HG02970 (cell line): ENCODE results near the gene KRTAP3-2.

Experiments used
- ATAC-seq: cut with Tn5 transposase; IDR thresholded peaks from one replicate; pipeline ENCODE4 v1.9.1; 2021; ENCODE audit warnings: mild to moderate bottlenecking, moderate library complexity, moderate number of reproducible peaks; ENCODE audit not compliant: unreplicated experiment, low FRiP score

KRTAP3-2 gene

DNA sequence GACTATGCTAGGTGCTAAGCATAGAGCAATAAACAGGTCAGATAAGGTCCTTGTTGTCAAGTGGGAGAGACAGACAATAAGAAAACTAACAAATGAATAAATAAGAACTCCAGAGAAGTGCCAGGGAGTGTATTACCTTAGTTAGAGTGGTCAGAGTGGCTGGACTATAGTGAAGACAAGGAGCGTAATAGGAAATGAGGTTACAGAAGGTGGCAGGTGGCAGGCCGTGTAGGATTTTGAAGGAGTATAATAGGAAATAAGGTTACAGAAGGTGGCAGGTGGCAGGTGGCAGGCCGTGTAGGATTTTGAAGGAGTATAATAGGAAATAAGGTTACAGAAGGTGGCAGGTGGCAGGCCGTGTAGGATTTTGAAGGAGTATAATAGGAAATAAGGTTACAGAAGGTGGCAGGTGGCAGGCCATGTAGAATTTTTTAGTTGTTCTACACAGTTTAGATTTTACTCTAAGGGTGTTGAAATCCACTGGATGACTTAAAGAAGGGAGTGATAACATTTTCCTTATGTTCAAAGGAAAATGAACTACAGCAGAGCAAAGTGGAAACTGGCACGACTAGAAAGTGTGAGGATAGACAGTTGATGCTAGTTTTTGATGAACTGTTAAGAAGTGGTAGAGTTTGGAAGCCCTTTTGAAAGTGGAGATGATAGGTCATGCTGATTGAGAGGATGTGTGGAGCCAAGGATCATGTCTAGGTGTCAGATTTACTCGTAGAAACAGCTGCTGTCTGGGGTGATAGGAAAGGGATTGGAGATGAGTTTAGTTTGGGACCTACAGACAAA lies 12.8 kb upstream of the KRTAP3-2 start:
- no peak for ATAC-seq

DNA sequence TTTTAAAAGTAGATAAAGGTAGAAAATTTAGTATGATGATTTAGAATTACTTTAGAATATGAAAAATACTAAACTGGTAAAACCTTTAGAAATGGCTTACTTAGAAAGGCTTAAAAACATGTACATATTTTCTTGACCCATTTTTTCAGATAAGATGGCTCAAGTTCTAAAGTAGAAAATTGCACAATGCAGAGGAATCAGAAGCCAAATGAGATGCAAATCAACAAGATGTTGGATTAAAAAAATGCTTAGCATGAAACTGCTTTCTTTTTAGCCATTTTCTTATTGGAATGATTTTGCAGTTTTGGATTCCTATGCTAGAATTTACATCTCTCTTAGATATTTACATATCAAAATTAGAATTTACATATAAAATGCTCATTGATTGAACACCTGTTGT lies 10.7 kb upstream of the KRTAP3-2 start:
- no peak for ATAC-seq

DNA sequence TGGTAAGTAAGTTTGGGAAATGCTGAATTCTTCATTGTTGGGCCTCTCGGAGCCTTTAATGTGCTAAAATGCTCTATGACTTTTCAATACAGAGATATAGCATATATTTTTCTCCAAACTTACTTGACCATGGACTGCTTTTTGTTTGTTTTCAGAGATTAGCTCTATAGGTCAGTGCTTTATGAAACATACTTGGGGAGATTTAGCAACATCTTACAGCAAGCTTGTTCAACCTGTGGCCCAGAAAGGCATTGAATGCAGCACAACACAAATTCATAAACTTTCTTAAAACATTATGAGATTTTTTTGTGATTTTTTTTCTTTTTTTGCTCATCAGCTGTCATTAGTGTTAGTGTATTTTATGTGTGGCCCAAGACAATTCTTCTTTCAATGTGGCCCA lies 10.2 kb upstream of the KRTAP3-2 start:
- no peak for ATAC-seq

DNA sequence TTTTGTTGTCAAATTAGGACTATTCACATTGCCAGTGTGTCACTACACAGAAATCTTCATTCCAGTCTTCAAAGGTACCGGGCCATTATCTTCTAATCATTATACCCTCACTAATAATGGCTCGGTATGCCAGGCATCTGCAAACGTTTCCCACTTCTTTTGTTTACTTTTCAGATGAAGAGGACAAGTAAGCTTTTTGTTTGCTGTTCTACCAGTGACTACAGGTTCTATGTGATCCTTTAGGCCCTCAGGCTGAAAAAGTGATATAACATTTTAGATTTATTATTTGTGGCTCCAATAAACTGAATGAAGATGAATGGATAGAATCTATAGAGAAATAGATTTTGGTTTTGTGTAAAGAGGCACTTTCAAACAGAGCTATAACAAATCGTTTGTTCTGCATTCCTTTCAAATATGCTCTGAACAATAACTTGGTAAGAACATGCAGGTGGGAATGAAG lies 9.6 kb upstream of the KRTAP3-2 start:
- no peak for ATAC-seq

DNA sequence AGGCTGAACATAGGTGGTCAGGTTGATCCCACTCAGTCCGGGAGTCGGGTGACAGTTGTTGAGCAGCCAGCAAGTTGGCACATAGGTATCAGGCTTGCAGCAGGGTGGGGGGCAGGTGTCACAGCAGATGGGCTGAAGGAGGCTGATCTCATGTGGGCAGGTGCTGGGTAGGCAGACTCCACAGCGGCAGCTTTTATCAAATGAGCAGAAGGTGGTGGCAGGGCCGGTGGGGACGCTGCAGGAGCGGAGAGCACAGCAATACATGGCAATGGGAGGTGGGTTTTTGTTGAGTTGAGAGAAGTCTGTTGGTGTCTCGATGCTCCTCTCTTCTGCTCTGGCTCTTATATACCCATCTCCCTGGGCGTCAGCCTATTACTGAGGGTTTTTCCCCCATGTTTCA lies 9.1 kb upstream of the KRTAP3-2 start, which contains the start of gene KRTAP3-1:
TSS of gene KRTAP3-1 (minus strand) at position 318 of the 400 bp plus-strand sequence. CDS start at position 264, 54 bp downstream.
- ATAC-seq = no peak

DNA sequence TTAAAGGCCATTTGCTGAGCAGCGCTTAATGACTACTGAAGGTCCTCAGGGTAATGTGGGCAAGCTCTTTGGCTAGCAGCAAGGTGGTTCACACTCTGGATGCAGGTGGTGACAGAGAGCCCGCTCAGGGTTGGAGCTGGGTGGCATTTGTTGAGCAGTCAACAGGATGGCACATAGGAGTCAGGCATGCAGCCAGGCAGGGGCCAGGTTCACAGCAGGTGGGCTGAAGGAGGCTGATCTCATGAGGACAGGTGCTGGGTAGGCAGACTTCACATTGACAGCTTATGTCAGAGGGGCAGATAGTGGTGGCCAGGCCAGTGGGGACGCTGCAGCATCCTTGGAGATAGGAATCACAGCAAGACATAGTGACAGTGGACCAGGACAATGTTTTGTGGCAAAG lies 4.7 kb upstream of the KRTAP3-2 start:
- no peak for ATAC-seq

DNA sequence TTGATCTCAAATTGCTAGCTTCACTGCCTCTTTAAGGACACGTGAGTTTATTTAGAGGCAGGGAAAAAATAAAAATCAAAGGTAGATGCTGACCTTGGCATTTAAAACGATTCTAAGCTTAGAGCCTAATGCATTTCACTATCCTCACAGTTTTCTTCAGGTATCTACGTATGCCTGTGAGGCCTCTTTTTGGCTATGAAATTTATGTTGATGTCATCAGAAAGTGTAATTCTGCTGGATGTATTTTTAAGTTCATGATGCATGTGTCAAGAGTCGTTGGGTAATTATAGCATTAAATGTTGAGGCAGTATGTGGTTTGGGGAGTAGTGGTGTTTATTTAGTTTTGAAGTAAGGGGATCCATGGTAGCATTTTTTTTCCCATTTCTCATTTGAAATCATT lies 4.2 kb upstream of the KRTAP3-2 start:
- ATAC-seq = no peak

DNA sequence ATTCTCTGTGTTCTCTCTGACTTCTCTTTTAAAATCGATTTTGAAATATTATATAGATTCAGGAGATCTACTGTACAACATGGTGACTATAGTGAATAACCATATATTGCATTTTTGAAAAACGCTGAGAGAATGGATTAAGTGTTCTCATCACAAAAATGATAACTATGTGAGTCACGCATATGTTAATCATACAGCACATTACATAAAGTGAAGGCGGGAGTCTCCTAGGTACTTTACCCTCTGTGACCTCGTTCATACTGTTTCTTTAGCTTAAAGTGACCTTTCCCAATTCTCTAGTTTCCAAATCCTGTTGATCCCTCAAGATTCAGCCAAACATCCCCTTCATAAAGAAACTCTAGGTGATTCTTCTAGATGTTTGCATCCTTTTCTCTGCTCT lies 3.1 kb upstream of the KRTAP3-2 start:
- no peak for ATAC-seq

DNA sequence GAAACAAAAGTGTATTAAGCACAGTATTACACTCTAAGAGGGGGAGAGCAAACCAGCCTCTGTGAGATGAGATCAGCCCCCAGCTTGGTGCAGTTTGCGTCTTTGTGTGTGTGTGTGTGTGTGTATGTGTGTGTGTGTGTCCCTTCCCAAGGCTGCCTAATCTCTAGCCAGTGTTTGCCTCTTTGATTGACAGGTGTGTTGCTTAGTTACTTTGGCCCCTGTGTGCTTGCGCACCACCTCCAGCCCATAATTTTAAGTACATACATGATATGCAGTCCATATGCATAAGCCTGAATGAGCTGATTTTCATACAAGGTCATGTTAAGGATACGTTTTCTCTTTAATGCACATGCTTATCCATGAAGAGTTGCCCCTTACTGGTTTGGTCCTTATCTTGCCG lies 2.1 kb upstream of the KRTAP3-2 start:
- ATAC-seq = no peak

DNA sequence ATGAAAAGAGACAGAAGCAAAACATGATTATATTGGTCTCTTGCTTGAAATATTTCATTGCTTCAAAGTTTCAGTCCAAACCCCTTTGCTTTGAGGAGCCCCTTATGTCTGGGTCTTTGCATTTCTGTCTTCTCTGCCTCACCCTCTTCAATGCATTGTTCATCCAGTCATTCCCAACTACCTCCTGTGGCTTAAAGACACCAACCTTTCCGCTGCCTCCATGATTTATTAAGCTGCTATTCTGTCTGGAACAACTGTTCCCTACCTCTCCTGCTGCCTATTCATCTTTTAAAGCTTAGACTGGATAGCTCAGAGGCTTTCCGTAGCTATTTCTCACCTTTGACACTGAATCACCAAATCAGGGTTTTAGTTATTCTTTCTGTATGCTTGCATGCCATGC lies 2.3 kb downstream of the KRTAP3-2 start:
- no peak for ATAC-seq

DNA sequence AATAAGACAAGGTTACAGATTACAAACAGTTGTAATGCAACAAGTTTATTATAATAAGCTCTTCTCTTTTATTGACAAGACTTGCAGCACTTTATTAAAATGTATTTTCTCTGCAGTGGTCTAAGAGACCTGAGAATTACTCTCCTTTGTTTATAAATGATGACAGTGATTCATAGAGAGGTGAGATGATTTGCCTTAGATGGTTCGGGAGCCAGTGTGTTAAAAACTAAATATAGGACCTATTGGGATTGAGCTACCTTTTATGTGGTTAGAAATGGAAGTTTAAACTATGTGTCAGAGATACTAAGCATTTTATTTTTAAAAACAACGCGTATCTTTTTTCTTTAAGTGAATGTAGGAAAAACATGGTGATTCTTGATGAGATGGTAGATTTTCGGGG lies 2.9 kb downstream of the KRTAP3-2 start:
- ATAC-seq = no peak

DNA sequence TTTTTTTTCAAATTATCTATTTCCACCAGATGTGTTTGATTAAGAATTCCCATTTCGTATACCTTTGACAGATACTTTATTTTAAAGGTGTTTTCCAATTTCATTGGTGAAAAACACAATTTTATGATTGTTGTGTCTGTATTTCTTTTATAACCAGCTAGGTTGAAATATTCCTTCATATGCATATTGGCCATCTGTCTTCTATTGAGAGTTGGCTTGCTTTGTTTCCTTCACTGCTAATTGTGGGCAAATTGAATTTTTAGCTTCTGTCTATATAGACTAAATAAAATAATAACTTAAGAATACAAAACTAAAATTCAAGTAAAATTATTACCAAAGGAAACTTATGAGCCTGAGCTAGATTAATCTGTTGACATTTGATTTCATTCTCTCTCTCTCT lies 4.6 kb downstream of the KRTAP3-2 start:
- no peak for ATAC-seq

DNA sequence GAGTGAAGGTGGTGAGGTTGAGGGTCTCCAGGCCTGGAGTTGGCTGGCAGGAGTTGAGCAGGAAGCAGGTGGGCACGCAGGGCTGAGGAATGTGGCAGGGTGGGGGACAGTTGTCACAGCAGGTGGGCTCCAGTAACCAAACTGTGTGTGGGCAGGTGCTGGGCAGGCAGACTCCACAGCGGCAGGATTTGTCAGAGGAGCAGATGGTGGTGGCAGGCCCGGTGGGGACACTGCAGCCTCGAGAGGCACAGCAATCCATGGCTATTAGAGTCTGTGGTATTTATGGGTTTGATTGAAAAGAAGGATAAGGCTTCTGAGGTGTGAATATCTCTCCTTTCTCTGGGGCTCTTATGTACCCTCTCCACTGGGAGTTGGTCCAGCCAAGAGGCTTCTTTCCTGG lies 5.9 kb downstream of the KRTAP3-2 start, which contains the start of gene KRTAP3-3:
TSS of gene KRTAP3-3 (minus strand) at position 326 of the 400 bp plus-strand sequence. CDS start at position 259, 67 bp downstream.
- ATAC-seq = no peak

DNA sequence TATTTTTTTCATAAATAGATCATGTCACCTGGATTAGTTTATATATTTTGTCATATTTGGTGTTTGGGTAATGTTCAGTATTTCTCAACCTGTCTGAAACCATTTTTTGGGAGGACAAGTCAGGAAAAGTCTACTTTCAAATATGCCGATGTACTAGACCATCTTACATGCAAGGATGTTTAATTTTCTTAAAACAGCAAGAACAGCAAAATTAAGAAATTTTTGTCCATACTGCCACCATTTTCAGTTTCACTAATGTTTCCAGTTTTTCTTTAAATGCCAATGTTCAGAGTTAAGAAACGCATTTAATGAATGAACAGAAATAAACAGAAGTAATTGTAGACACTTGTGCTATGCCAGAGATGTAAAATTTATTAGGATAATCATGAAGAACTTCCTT lies 6.6 kb downstream of the KRTAP3-2 start:
- ATAC-seq = no peak

DNA sequence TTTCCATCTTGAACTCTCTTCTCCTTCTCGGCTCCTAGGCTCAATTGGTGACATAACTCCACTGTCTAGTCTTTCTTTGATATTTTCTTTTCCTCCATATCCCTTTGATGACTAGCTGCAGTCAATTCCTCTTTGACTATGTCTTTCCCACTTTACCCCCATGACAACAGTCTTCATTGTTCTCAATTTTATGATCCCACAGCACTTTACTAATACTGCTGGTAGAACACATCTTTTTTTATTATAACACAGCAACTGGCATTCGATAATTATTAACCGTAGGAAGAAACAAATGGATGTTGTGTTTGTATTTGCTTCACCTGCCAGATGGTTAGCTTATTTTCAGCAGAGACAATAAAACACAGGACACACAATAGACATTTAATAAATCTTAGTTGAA lies 7.0 kb downstream of the KRTAP3-2 start:
- no peak for ATAC-seq

DNA sequence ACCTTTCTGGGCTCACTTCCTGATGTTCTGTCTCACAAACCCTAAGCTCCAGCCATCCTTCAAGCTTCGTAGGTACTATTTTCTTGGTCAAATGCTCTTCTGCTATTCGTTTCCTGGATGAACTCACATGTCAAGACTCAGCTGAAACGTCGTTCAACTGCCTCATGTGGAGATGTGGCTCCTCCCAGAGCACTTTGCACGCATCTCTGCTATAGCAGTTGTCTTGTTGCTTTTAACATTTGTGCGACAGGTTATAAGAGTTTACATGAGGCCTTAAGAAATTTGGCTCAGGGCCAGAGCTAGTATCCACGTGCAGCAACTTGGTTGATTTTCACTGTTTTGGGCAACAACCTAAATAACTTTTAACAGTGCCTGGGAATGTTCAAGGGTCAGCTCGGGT lies 12.8 kb downstream of the KRTAP3-2 start:
- ATAC-seq = no peak

DNA sequence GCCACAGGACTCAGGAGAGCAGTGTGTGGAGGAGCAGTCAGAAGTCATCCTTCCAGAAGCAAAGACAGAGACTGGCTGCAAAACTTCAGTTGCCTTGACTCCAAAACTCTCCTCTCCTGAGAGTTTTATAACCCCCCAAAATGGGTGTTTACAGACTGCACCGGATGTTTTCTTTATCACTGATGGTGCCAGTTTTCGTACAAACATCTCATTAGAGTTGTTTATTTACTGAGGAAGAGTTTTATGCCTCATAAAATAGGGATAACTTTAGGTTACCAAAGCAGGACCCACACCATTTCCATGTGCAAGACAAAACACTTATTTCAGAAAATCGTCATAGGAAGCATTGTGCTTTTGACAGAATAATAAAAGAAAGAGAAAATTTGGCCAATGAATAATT lies 15.5 kb downstream of the KRTAP3-2 start, which contains the start of gene KRT40:
TSS of gene KRT40 (minus strand) at position 101 of the 400 bp plus-strand sequence. CDS start at position 48, 53 bp downstream.
- no peak for ATAC-seq

DNA sequence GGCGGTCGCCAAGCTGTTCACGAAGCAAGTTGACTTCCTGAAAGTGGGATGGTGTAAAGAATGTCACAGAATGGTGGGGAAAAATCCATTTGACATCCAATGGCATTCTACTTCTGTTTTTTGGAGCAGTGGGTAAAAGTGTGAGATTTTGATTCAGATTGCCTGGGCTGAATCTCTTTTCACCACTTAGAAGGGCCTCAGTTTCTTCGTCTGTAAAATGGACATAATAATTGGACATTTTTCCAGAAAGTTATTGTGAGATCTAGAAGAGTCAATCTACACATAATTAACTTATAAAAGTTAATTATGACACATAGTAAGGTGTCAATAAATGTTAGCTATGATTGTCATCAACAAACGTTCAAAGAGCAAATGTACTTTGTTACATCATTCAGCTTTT lies 18.6 kb downstream of the KRTAP3-2 start:
- no peak for ATAC-seq

DNA sequence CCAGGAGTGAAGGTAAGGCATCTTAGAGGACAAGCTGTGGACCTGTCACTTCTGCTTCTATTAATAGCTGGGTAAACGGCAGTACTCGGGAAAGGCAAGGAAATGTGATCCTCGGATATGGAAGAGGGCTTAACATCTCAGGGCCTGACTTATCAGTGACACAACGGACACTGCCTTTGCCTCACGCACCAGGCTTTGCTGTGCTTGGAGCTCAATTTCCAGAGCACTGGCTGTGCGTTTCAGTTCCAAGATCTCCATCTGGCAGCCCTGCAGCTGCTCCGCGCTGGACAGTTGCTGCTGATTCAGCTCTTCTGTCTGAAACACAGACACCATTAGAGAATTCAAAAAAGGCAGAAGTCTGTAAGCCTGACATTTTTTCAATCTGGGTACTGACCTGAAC lies 19.1 kb downstream of the KRTAP3-2 start:
- no peak for ATAC-seq

DNA sequence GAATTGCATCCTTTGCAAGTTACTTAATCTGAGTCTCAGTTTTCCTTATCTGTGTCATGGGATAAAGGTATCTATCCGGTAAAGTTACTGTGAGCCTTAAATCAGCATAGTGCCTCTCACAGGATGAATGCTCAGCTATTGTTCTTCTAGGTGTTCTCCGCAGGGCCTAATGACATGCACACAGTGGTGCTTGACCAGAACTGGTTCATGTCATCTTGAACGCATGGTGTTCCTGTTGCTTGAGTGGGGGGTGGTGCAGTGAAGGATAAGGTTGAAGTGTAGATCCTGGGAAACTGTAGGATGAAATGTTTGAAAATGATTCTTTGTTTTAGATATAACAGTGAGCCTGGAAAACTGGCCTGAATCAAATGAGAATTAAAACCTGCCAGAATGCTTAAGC lies 19.6 kb downstream of the KRTAP3-2 start:
- ATAC-seq = no peak

DNA sequence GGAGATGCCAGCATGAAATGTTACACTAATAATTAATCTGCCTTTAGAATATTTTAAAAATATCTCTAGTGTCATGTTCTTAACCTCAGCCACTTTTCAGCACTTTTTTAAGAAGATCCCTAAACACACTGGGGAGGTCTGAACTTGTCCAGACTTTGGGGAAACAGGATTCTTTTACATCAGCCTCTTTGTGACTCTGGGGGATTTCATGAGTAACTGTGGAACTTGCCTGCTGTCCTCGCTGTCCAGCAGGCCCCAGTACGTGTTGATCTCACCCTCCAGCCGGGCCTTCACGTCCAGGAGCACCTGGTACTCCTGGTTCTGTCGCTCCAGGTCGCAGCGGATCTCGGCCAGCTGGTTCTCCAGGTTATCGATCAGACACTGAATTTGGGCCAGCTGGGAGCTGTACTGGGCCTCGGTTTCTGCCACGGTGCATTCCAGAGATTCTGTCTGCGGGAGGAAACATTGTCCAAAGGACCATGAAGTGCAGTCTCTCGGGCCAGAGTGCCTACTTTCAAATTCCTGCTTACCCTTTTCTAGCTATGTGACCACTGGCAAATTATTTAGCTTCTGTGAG lies 21.0 kb downstream of the KRTAP3-2 start:
- ATAC-seq = no peak

DNA sequence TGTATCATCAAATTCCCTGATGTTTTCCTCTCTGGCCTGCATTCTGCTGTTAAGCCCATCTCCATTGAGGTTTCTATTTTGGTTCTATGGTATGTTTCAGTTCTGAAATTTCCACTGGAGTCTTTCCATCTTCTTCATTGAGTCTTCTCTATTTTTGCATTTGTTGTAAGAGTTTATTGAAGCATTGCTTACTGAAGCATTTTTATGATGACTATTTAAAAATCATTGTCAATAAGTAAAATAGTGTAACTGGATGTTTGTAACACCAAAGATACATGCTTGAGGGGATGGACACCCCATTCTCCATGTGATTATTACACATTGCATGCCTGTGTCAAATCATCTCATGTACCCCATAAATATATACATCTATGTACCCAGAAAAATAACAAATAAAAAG lies 24.2 kb downstream of the KRTAP3-2 start:
- ATAC-seq = no peak
